GM12874 (cell line): ENCODE results near the gene TMIGD1.

Experiments
- CTCF ChIP-seq: IDR thresholded peaks from 2 replicates; pipeline ENCODE4 v1.5.1; 2011; ENCODE audit warnings: low read depth, mild to moderate bottlenecking, control low read depth, low read length, moderate library complexity; ENCODE audit not compliant: insufficient read depth

The TMIGD1 gene

DNA sequence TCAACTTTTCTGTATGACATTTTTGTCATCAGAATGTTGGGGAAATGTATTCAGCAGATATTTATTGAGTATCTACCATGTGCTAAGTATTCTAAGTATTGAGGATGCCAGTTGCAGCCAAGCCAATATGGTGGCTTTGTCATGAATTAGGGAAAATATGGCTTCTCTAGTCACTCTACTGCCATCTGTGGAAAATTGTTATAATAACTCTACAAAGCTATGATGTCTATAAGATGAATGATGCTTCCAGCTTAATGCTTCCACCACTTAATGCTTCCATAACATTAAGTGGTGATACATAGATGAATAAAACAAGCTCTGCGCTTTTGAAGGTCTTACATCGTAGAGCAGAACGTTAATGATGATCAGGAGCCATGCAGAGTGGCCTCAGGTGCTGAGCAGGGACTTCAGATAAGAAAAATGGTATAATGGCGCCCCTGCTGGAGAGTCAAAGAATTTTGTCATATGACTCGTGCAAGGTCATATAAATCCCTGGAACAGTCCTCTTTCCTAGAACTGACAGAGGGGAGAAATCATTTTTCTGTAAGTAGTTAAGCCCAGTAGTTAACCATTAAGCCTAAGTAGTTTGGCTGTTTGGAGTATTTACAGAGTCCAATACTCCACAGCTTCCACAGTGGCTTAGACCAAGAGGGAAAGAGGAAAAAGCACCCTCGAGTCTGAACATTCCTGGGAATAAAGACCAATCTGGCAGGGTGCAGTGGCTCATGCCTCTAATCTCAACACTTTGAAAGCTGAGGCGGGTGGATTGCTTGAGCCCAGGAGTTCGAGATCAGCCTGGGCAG lies 2.7 kb upstream of the TMIGD1 start:
- TF ChIP-seq CTCF, result peak; percentile 60

DNA sequence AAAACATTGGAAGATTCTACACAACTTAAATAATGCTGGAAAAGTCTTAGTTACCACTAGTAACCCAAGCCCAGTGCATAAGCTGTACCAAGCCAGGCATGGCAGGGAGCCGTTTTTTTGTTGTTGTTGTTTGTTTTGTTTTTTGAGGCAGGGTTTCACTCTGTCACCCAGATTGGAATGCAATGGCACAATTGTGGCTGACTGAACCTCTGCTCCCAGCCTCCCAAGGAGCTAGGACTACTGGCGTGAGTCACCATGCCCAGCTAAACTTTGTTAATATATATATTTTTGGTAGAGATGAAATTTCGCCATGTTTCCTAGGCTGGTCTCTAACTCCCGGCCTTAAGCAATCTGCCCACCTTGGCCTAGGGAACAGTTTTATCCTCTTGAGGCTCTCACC lies 564 bp upstream of the TMIGD1 start:
- TF ChIP-seq CTCF, result no peak

- TF ChIP-seq CTCF, result no peak
These were observed 1.8 kb downstream of the TMIGD1 start for GRCh38 chr17:30332057-30332542.

- TF ChIP-seq CTCF, result no peak
These were observed 7.0 kb downstream of the TMIGD1 start for GRCh38 chr17:30326809-30327208.

GRCh38 chr17:30324723-30325122 lies 9.1 kb downstream of the TMIGD1 start:
- TF ChIP-seq CTCF, result no peak

DNA sequence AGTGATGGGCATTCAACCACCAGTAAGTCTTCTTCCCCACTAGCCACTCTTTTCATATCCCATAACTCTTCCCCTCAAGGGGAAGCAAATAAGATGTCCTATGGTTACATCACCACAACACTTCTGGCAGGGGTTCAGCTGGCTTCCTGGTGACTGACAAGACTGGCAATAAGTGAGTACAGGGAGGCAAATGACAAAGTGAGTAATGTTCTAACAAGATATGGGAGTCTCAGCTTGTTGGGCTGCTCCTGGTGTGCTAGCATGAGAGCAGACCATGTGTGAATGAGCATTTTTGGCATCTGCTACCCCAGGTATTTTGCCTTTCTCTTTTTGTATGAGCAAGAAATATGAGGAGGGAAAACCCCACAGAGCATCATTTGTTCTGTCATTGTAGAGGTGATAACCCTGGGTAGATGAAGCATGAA lies 9.9 kb downstream of the TMIGD1 start:
- no peak for TF ChIP-seq CTCF

- TF ChIP-seq CTCF, result no peak
These were observed 10.5 kb downstream of the TMIGD1 start for GRCh38 chr17:30323262-30323894.
